Measurements from ENCODE around the gene TNRC6C.
"Not testable (repeated sequence)": the region's sequence is repeated elsewhere in the genome, so short reads cannot be mapped to it uniquely, and the experiment has no call there.

The TNRC6C gene

DNA sequence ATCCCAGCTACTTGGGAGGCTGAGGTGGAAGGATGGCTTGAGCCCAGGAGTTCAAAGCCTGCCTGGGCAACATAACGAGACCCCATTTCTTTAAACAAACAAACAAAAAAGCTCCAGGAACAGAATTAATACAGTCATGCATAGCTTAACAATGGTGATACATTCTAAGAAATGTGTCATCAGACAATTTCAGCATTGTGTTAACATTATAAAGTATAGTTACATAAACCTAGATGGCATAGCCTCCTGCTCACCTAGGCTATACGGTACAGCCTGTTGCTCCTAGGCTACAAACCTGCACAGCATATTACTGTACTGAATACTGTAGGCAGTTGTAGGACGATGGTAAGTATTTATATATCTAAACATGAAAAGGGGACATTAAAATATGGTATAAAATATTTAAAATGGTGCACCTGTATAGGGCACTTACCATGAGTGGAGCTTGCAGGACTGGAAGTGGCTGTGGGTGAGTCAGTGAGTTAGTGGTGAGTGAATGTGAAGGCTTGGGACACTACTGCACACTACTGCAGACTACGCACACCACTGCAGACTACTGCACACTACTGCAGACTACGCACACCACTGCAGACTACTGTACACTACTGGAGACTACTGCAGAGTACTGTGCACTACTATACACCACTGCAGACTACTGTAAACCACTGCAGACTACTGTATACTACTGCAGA, 95.4 kb downstream of the TNRC6C start:
- Histone ChIP-seq H3K27ac (ENCODE audit: insufficient read depth, low read depth, low read length, poor library complexity, severe bottlenecking) (no peak overlapping the region), H3K27me3 (ENCODE audit: control insufficient read depth, insufficient read depth, low read length, poor library complexity, severe bottlenecking) (no peaks in the 10 kb centered on the region), H3K9me3 (ENCODE audit: control insufficient read depth, low read length) (no peaks in the 10 kb centered on the region), H3K4me1 (ENCODE audit: control insufficient read depth, insufficient read depth, low read length) (no peaks in the 10 kb centered on the region), H3K4me3 (ENCODE audit: insufficient read depth, low read depth, low read length) (no peak overlapping the region), H3K36me3 (ENCODE audit: control insufficient read depth, insufficient read depth, low read length) (peaks cover 46% of the 10 kb centered on the region)
- 90 to 95% methylated on average over 4 to 5 of the region's 5 CpGs for WGBS, 2 experiments

DNA sequence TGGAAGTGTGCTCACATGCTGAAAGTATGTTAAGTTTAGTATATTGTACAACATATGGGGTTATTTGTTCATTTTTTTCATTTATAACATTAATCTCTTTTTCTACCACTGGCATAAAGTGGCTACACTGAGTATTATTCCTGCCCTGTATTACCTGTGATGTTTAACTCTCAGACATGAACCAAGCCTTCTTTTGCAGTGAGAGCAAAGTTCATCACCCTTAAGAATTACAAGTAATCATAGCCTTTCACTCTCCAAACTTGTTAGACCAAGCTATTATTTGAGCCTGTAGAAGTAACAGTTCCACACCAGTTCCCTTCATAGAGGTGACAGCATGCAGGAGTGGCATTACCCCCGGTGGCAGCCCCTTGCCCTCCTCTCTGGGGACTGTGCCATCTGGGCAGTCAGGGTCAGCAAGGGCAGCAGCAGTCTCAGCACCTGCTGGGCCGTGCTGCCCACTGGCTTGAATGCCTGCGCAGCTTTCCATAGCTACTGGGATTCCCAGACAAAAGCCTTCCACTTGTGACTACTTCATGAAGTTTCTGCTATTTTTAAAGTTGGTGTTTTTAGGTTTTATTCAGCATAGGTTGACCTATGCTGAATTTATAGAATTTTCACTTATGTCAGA, 98.7 kb downstream of the TNRC6C start:
- H3K9me3 ChIP-seq (ENCODE audit: control insufficient read depth, low read length), result no peaks in the 10 kb centered on the region
- H3K36me3 ChIP-seq (ENCODE audit: control insufficient read depth, insufficient read depth, low read length), result peaks cover 16% of the 10 kb centered on the region
- H3K27ac ChIP-seq (ENCODE audit: insufficient read depth, low read depth, low read length, poor library complexity, severe bottlenecking), result no peak overlapping the region
- H3K27me3 ChIP-seq (ENCODE audit: control insufficient read depth, insufficient read depth, low read length, poor library complexity, severe bottlenecking), result no peaks in the 10 kb centered on the region
- 91 to 94% methylated on average over 3 of the region's 3 CpGs for WGBS, 2 experiments
- H3K4me3 ChIP-seq (ENCODE audit: insufficient read depth, low read depth, low read length), result no peak overlapping the region
- H3K4me1 ChIP-seq (ENCODE audit: control insufficient read depth, insufficient read depth, low read length), result no peaks in the 10 kb centered on the region

DNA sequence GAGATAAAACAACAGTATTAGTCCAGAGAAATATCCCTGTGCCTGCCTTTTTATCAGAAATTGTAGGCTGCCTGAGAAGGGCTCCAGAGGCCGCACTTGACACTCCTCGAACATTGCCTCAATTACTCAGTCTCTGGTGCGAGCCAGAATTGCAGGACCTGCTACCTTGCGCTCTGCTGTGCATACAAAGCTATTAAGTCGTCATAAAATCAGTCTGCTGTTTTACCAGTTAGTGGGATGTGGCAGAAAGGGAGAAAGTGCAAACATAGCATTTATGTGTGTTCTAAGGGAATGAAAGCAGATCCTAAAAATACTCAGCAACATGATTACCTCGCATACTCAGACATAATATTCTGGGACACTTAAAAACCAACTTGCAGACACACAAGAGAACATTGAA, 99.5 kb downstream of the TNRC6C start:
- WGBS, 2 experiments, result 96 to 97% methylated on average over 5 to 6 of the region's 6 CpGs
- Histone ChIP-seq H3K4me3 (ENCODE audit: insufficient read depth, low read depth, low read length) (no peak overlapping the region), H3K4me1 (ENCODE audit: control insufficient read depth, insufficient read depth, low read length) (no peaks in the 10 kb centered on the region), H3K9me3 (ENCODE audit: control insufficient read depth, low read length) (no peaks in the 10 kb centered on the region), H3K27ac (ENCODE audit: insufficient read depth, low read depth, low read length, poor library complexity, severe bottlenecking) (no peak overlapping the region), H3K36me3 (ENCODE audit: control insufficient read depth, insufficient read depth, low read length) (peaks cover 16% of the 10 kb centered on the region), H3K27me3 (ENCODE audit: control insufficient read depth, insufficient read depth, low read length, poor library complexity, severe bottlenecking) (no peaks in the 10 kb centered on the region)

DNA sequence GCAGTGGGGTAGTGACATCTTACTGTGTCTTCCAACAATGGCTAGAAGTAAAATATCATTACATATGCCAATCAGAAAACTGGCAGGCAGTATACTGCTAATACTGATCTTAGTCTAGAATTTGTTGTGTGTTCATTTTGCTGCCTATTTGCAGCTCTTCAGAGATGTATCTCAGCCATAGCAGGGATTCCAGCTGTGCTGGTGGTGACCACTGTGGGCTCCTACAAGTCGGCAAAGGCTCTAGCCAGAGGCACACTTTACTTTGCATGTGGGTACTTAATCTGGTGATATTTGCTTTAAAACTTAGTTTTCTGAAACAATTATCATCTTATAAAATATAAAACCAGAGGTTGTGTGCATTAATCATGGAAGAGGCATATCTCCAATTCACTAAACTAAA, 100.1 kb downstream of the TNRC6C start:
- Histone ChIP-seq H3K9me3 (ENCODE audit: control insufficient read depth, low read length) (no peaks in the 10 kb centered on the region), H3K27ac (ENCODE audit: insufficient read depth, low read depth, low read length, poor library complexity, severe bottlenecking) (no peak overlapping the region), H3K36me3 (ENCODE audit: control insufficient read depth, insufficient read depth, low read length) (peaks cover 15% of the 10 kb centered on the region), H3K27me3 (ENCODE audit: control insufficient read depth, insufficient read depth, low read length, poor library complexity, severe bottlenecking) (no peaks in the 10 kb centered on the region), H3K4me1 (ENCODE audit: control insufficient read depth, insufficient read depth, low read length) (no peaks in the 10 kb centered on the region), H3K4me3 (ENCODE audit: insufficient read depth, low read depth, low read length) (no peak overlapping the region)
- 91 to 93% methylated on average over 1 of the region's 1 CpG for WGBS, 2 experiments

DNA sequence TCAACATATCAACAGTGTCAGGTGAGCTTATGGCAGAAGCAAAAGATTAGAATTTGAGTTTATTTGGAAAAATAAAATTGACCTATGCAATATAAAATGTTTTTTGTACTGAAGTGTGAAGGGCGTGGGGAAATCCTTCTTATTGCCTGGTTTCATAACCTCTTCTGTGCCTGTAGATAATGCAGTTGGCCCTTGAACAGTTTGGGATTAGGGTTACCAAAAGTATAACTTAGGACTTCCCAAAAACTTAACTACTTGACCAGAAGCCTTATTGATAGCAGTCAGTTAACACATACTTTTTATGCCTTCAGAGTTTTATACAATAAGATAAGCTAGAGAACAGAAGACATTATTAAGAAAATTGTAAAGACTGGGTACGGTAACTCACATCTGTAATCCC, 104.1 kb downstream of the TNRC6C start:
- Histone ChIP-seq H3K9me3 (ENCODE audit: control insufficient read depth, low read length) (no peaks in the 10 kb centered on the region), H3K4me3 (ENCODE audit: insufficient read depth, low read depth, low read length) (no peak overlapping the region), H3K27ac (ENCODE audit: insufficient read depth, low read depth, low read length, poor library complexity, severe bottlenecking) (no peak overlapping the region), H3K27me3 (ENCODE audit: control insufficient read depth, insufficient read depth, low read length, poor library complexity, severe bottlenecking) (no peaks in the 10 kb centered on the region), H3K36me3 (ENCODE audit: control insufficient read depth, insufficient read depth, low read length) (peaks cover 6% of the 10 kb centered on the region), H3K4me1 (ENCODE audit: control insufficient read depth, insufficient read depth, low read length) (no peaks in the 10 kb centered on the region)
- WGBS, 2 experiments, result 97 to 100% methylated on average over 2 of the region's 2 CpGs

DNA sequence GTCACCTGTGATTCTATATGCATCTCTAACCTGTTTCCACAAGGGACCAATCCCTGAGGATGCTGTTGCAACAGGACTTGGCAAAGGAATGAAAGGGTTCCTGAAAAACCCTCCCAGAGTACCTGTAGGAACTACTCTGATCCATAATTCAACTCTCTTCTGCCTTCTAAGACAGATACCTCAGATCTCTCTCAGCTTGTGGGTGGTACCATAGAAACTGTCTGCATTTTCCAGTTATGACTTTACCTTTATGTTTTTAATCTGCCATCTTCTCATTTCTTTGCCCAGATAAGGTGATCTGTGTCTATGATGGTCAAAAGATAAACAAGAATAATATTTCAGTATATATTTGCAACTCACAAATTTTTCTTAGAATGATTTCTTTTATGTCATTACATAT, 105.0 kb downstream of the TNRC6C start:
- Histone ChIP-seq H3K27ac (ENCODE audit: insufficient read depth, low read depth, low read length, poor library complexity, severe bottlenecking) (no peak overlapping the region), H3K4me1 (ENCODE audit: control insufficient read depth, insufficient read depth, low read length) (no peaks in the 10 kb centered on the region), H3K27me3 (ENCODE audit: control insufficient read depth, insufficient read depth, low read length, poor library complexity, severe bottlenecking) (no peaks in the 10 kb centered on the region), H3K4me3 (ENCODE audit: insufficient read depth, low read depth, low read length) (no peak overlapping the region), H3K36me3 (ENCODE audit: control insufficient read depth, insufficient read depth, low read length) (peaks cover 11% of the 10 kb centered on the region), H3K9me3 (ENCODE audit: control insufficient read depth, low read length) (no peaks in the 10 kb centered on the region)

DNA sequence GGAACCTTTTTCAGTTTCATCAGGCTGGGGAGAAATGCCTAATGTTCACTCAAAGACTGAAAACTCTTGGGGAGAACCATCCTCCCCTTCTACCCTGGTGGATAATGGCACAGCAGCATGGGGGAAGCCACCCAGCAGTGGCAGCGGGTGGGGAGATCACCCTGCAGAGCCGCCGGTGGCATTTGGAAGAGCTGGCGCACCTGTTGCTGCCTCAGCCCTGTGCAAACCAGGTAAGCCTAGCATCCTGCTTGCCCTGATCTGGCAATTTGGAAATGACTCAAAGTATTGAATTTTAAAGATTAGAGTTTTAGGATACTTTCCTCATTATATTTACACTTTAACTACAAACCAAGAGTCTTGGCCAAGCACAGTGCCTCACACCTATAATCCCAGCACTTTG, 106.2 kb downstream of the TNRC6C start:
- Histone ChIP-seq H3K36me3 (ENCODE audit: control insufficient read depth, insufficient read depth, low read length) (peaks cover 18% of the 10 kb centered on the region), H3K27ac (ENCODE audit: insufficient read depth, low read depth, low read length, poor library complexity, severe bottlenecking) (no peak overlapping the region), H3K9me3 (ENCODE audit: control insufficient read depth, low read length) (no peaks in the 10 kb centered on the region), H3K4me3 (ENCODE audit: insufficient read depth, low read depth, low read length) (no peak overlapping the region), H3K4me1 (ENCODE audit: control insufficient read depth, insufficient read depth, low read length) (no peaks in the 10 kb centered on the region), H3K27me3 (ENCODE audit: control insufficient read depth, insufficient read depth, low read length, poor library complexity, severe bottlenecking) (no peaks in the 10 kb centered on the region)
- WGBS, 2 experiments, result 96% methylated on average over 4 of the region's 4 CpGs

DNA sequence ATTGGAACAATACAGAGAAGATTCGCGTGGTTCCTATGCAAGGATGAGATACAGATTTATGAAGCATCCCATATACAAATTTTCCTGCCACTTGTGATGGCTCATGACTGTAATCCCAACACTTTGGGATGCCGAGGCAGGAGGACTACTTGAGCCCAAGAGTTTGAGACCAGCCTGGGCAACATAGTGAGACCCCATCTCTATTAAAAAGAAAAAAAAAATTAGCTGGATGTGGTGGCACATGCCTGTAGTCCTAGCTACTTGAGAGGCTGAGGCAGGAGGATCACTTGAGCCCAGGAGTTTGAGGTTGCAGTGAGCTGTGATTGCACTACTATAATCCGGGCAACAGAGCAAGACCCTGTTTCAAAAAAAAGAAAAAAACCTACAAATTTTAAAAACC, 108.5 kb downstream of the TNRC6C start:
- peaks cover 22% of the 10 kb centered on the region for H3K36me3 ChIP-seq (ENCODE audit: control insufficient read depth, insufficient read depth, low read length)
- not testable (repeated sequence) for H3K4me1 ChIP-seq (ENCODE audit: control insufficient read depth, insufficient read depth, low read length); H3K27me3 ChIP-seq (ENCODE audit: control insufficient read depth, insufficient read depth, low read length, poor library complexity, severe bottlenecking); H3K4me3 ChIP-seq (ENCODE audit: insufficient read depth, low read depth, low read length); H3K27ac ChIP-seq (ENCODE audit: insufficient read depth, low read depth, low read length, poor library complexity, severe bottlenecking); H3K9me3 ChIP-seq (ENCODE audit: control insufficient read depth, low read length)
- 95 to 98% methylated on average over 4 of the region's 4 CpGs for WGBS, 2 experiments

DNA sequence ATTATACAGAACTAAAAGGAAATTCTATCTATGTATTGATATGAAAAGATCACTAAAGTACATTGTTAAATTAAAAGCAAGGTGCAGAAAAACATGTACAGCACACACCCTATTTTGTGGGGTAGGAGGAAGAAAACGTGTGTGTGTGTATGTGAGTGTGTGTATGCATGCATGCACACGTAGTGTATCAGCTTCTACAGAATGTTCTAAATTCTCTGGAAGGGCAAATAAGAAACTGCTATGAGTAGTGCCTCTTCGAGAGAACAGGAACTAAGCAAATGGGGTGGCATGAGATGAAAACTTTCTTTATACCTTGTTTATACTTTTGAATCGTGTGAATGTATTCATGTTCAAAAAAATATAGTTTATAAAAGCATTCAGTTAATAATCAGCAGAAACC, 111.2 kb downstream of the TNRC6C start:
- 92 to 97% methylated on average over 3 of the region's 4 CpGs for WGBS, 2 experiments
- no peak overlapping the region for H3K4me3 ChIP-seq (ENCODE audit: insufficient read depth, low read depth, low read length)
- peaks cover 48% of the 10 kb centered on the region for H3K36me3 ChIP-seq (ENCODE audit: control insufficient read depth, insufficient read depth, low read length)
- H3K9me3 ChIP-seq (ENCODE audit: control insufficient read depth, low read length), result no peaks in the 10 kb centered on the region
- no peaks in the 10 kb centered on the region for H3K4me1 ChIP-seq (ENCODE audit: control insufficient read depth, insufficient read depth, low read length)
- no peak overlapping the region for H3K27ac ChIP-seq (ENCODE audit: insufficient read depth, low read depth, low read length, poor library complexity, severe bottlenecking)
- H3K27me3 ChIP-seq (ENCODE audit: control insufficient read depth, insufficient read depth, low read length, poor library complexity, severe bottlenecking), result no peaks in the 10 kb centered on the region

DNA sequence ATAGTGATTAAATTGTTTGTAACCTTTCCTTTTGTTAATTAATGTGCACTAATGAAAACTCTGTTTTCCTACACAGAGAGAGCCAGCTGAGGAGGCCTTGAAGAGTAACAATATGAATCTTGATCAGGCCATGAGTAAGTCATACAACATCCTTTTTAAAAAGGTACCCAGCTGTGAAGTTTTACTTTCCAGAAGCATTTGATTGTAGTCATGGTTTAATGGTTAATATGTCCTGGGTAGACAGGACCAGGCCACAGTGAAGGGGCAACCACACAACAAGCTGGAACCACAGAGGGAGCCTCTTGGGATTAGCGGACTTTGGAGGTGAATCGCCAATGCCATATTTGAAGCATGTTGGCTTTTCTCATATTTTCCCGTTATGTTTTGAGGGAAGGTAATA, 114.5 kb downstream of the TNRC6C start:
- no peaks in the 10 kb centered on the region for H3K9me3 ChIP-seq (ENCODE audit: control insufficient read depth, low read length)
- no peak overlapping the region for H3K4me3 ChIP-seq (ENCODE audit: insufficient read depth, low read depth, low read length)
- H3K36me3 ChIP-seq (ENCODE audit: control insufficient read depth, insufficient read depth, low read length), result peaks cover 55% of the 10 kb centered on the region
- H3K4me1 ChIP-seq (ENCODE audit: control insufficient read depth, insufficient read depth, low read length), result no peaks in the 10 kb centered on the region
- no peaks in the 10 kb centered on the region for H3K27me3 ChIP-seq (ENCODE audit: control insufficient read depth, insufficient read depth, low read length, poor library complexity, severe bottlenecking)
- H3K27ac ChIP-seq (ENCODE audit: insufficient read depth, low read depth, low read length, poor library complexity, severe bottlenecking), result no peak overlapping the region
- WGBS, 2 experiments, result 93 to 97% methylated on average over 3 of the region's 3 CpGs
